ENCODE results near the gene CNOT1.
"Not testable (repeated sequence)": the region's sequence is repeated elsewhere in the genome, so short reads cannot be mapped to it uniquely, and the experiment has no call there.

DNA sequence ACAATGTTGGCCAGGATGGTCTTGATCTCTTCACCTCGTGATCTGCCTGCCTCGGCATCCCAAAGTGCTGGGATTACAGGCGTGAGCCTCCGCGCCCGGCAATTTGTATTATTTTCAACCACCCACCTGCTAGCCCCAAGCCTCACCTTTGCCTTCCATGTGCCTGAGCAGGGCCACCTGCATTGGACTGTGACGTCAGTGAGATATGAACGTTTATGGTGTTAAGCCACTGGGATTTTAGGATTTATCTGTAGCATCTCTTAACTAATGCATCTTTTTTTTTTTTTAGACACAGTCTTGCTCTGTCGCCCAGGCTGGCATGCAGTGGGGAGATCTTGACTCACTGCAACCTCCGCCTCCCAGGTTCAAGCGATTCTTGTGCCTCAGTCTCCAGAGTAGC is 30.3 kb upstream of the CNOT1 start:
- TF ChIP-seq MXI1 (IDR thresholded peaks at IDR 0.05; ENCODE audit: low read depth, low read length); TAF1 (IDR thresholded peaks at IDR 0.05; ENCODE audit: borderline replicate concordance, low read depth, low read length); KAT2A (conservative IDR thresholded peaks at IDR 0.05; ENCODE audit: control insufficient read depth, low read depth, low read length); MEF2A (IDR thresholded peaks at IDR 0.05; ENCODE audit: insufficient read depth, low read depth, low read length); CREB1 (IDR thresholded peaks at IDR 0.05; ENCODE audit: low read depth); CEBPB (IDR thresholded peaks at IDR 0.05; ENCODE audit: borderline replicate concordance in 1 of 2, low read depth in 2 of 2, low read length in 2 of 2); MTA3 (IDR thresholded peaks at IDR 0.05; ENCODE audit: borderline replicate concordance, low read length): not testable (repeated sequence)
- TF ChIP-seq, protein P1, sequence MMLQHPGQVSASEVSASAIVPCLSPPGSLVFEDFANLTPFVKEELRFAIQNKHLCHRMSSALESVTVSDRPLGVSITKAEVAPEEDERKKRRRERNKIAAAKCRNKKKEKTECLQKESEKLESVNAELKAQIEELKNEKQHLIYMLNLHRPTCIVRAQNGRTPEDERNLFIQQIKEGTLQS (IDR thresholded peaks at IDR 0.05; ENCODE audit: borderline replicate concordance, extremely low read depth, low read depth, low read length): not testable (repeated sequence)
- TF ChIP-seq, protein P2, sequence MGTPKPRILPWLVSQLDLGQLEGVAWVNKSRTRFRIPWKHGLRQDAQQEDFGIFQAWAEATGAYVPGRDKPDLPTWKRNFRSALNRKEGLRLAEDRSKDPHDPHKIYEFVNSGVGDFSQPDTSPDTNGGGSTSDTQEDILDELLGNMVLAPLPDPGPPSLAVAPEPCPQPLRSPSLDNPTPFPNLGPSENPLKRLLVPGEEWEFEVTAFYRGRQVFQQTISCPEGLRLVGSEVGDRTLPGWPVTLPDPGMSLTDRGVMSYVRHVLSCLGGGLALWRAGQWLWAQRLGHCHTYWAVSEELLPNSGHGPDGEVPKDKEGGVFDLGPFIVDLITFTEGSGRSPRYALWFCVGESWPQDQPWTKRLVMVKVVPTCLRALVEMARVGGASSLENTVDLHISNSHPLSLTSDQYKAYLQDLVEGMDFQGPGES (IDR thresholded peaks at IDR 0.05): not testable (repeated sequence)
- TF ChIP-seq, protein P3, sequence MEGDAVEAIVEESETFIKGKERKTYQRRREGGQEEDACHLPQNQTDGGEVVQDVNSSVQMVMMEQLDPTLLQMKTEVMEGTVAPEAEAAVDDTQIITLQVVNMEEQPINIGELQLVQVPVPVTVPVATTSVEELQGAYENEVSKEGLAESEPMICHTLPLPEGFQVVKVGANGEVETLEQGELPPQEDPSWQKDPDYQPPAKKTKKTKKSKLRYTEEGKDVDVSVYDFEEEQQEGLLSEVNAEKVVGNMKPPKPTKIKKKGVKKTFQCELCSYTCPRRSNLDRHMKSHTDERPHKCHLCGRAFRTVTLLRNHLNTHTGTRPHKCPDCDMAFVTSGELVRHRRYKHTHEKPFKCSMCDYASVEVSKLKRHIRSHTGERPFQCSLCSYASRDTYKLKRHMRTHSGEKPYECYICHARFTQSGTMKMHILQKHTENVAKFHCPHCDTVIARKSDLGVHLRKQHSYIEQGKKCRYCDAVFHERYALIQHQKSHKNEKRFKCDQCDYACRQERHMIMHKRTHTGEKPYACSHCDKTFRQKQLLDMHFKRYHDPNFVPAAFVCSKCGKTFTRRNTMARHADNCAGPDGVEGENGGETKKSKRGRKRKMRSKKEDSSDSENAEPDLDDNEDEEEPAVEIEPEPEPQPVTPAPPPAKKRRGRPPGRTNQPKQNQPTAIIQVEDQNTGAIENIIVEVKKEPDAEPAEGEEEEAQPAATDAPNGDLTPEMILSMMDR (IDR thresholded peaks at IDR 0.05 in 2 of 3, conservative IDR thresholded peaks at IDR 0.05 in 1 of 3; ENCODE audit: control insufficient read depth in 2 of 3, extremely low read depth in 1 of 3, insufficient read depth in 1 of 3, low read depth in 3 of 3, low read length in 3 of 3): not testable (repeated sequence)
